GM12892 (cell line): ENCODE data around the gene GRB2.

Source experiments
- POLR2A ChIP-seq: IDR thresholded peaks from 2 replicates; pipeline ENCODE4 v1.6.1; 2011; ENCODE audit warnings: low read depth, low read length, control low read depth
- POLR2AphosphoS5 ChIP-seq: IDR thresholded peaks from 2 replicates; pipeline ENCODE4 v1.6.1; 2011; ENCODE audit warnings: low read depth, low read length, control low read depth
- TAF1 ChIP-seq: IDR thresholded peaks from 2 replicates; pipeline ENCODE4 v1.6.1; 2011; ENCODE audit warnings: low read depth, mild to moderate bottlenecking, control low read depth, low read length, borderline replicate concordance

GRCh38 chr17:75361344-75361743 lies 44.1 kb downstream of the GRB2 start:
- TF ChIP-seq POLR2A (no peak), TAF1 (no peak), POLR2AphosphoS5 (no peak)
